AG04450 (cell line): ENCODE data around the gene H6PD. TPM values are rescaled to one million over a fixed set of nuclear protein-coding genes. Genes with fewer than 3 reads are reported as not detected.

ENCODE experiments used
- CTCF ChIA-PET: fragments of 300-600, 350-600 bp; formaldehyde crosslinking; extraction: SDS; loops from one replicate; lab custom pipeline; 2022; ENCODE audit warnings: antibody characterized with exemption, inconsistent platforms; lab: Charles Lee
- POLR2A ChIA-PET: fragments of 350-600 bp; formaldehyde crosslinking; extraction: SDS; loops from one replicate; lab custom pipeline; 2021; ENCODE audit warnings: antibody characterized with exemption, inconsistent platforms; lab: Yijun Ruan, JAX
- DNase-seq: peaks from one replicate; pipeline ENCODE4 v3.0.0-alpha.2; 2011; ENCODE audit warnings: low read depth, low spot score
- H3K27ac ChIP-seq: one replicate; pipeline ENCODE4 v1.5.1; 2012; ENCODE audit warnings: low read depth, low read length, control low read depth
- H3K27me3 ChIP-seq: one replicate; pipeline ENCODE4 v1.6.0; 2012; ENCODE audit warnings: low read length; ENCODE audit not compliant: control insufficient read depth, insufficient read depth
- H3K4me3 ChIP-seq: 2 replicates; pipeline ENCODE4 v1.5.1; 2011; ENCODE audit warnings: mild to moderate bottlenecking, low read depth, low read length, control low read depth
- H3K9me3 ChIP-seq: 2 replicates; pipeline ENCODE4 v1.5.1; 2012; ENCODE audit warnings: low read length; ENCODE audit not compliant: control insufficient read depth, insufficient read depth
- CTCF ChIP-seq: IDR thresholded peaks from 2 replicates; pipeline ENCODE4 v1.5.1; 2011; ENCODE audit warnings: low read depth, low read length, control low read depth, inconsistent platforms
- polyA plus RNA-seq: library from polyadenylated mRNA; depleted of rRNA; stranded (reverse); fragments of >200 nt; gene quantifications from 2 replicates; pipeline ENCODE4 v1.2.3, GENCODE V29; 2011

The H6PD gene
- polyA plus RNA-seq, 1 experiment, result 18.3 TPM

- ChIA-PET POLR2A (no interaction called here), CTCF (interaction anchor here (1.0 kb wide), 1 partner anchor 145 kb away, joined by 4 read pairs; no protein-coding TSS in a partner anchor)
- Histone ChIP-seq H3K9me3 (no peaks in the 10 kb centered on the region; the same call in 1 of the 2 replicates), H3K4me3 (no peak overlapping the region), H3K27me3 (no peaks in the 10 kb centered on the region), H3K27ac (no peak overlapping the region)
- no peak for DNase-seq
- TF ChIP-seq CTCF, result no peak
These were observed 75.4 kb downstream of the H6PD start for GRCh38 chr1:9309991-9310390.

GRCh38 chr1:9311029-9311428 lies 76.5 kb downstream of the H6PD start:
- H3K9me3 ChIP-seq, result no peaks in the 10 kb centered on the region
- H3K4me3 ChIP-seq, result no peak overlapping the region
- no peak for DNase-seq
- POLR2A ChIA-PET, result no interaction called here
- CTCF ChIA-PET, result interaction anchor here (1.0 kb wide), 1 partner anchor 145 kb away, joined by 3 read pairs; no protein-coding TSS in a partner anchor
- TF ChIP-seq CTCF, result no peak
- no peaks in the 10 kb centered on the region for H3K27me3 ChIP-seq
- H3K27ac ChIP-seq, result no peak overlapping the region

GRCh38 chr1:9311479-9311878 lies 76.9 kb downstream of the H6PD start:
- POLR2A ChIA-PET, result no interaction called here
- no peaks in the 10 kb centered on the region for H3K27me3 ChIP-seq
- TF ChIP-seq CTCF, result no peak
- H3K9me3 ChIP-seq, result no peaks in the 10 kb centered on the region
- peak overlapping the region; percentile 11 for H3K27ac ChIP-seq
- no peak for DNase-seq
- no peak overlapping the region for H3K4me3 ChIP-seq
- CTCF ChIA-PET, result interaction anchor here (1.0 kb wide), 1 partner anchor 144 kb away, joined by 3 read pairs; no protein-coding TSS in a partner anchor

- Histone ChIP-seq H3K9me3 (no peaks in the 10 kb centered on the region), H3K4me3 (no peak overlapping the region), H3K27ac (no peak overlapping the region), H3K27me3 (no peaks in the 10 kb centered on the region)
- TF ChIP-seq CTCF, result no peak
- DNase-seq, result no peak
- CTCF ChIA-PET, result no interaction called here
- POLR2A ChIA-PET, result no interaction called here
These were observed 77.7 kb downstream of the H6PD start for GRCh38 chr1:9312168-9312720.

- POLR2A ChIA-PET, result no interaction called here
These were observed 79.0 kb downstream of the H6PD start for GRCh38 chr1:9313576-9313975.

More at GRCh38 chr1:9313576-9313975, 79.0 kb downstream of the H6PD start:
- Histone ChIP-seq H3K9me3 (no peaks in the 10 kb centered on the region), H3K27me3 (no peaks in the 10 kb centered on the region), H3K4me3 (no peak overlapping the region), H3K27ac (no peak overlapping the region)
- no peak for DNase-seq
- no peak for TF ChIP-seq CTCF
- CTCF ChIA-PET, result no interaction called here
